GM23338 (cell line): Measurements from ENCODE around the gene MT1B. TPM values are rescaled to one million over a fixed set of nuclear protein-coding genes. Genes with fewer than 3 reads are reported as not detected.

Source experiments
- ATAC-seq: fragments of 200-7000 bp; cut with Tn5 transposase; 3 replicates; pipeline ENCODE4 v1.9.1; 2020
- DNase-seq: peaks from one replicate; pipeline ENCODE4 v3.0.0-alpha.2; 2015; ENCODE audit warnings: low spot score
- H2AFZ ChIP-seq: fragments of 200-600 bp; sonication (generic); 2 replicates; pipeline ENCODE4 v1.8.0; 2016; ENCODE audit warnings: antibody characterized with exemption, mild to moderate bottlenecking, moderate library complexity
- H3F3A ChIP-seq: fragments of 200-600 bp; sonication (generic); replicated peaks from 2 replicates; pipeline ENCODE4 v1.8.0; 2017; ENCODE audit warnings: antibody characterized with exemption, mixed run types, low read depth
- H3K27ac ChIP-seq: fragments of 200-600 bp; sonication (generic); 2 replicates; pipeline ENCODE4 v1.6.1; 2016; ENCODE audit warnings: low read depth
- H3K27me3 ChIP-seq: fragments of 200-600 bp; sonication (generic); 2 replicates; pipeline ENCODE4 v1.8.0; 2016; ENCODE audit warnings: mild to moderate bottlenecking, mixed run types, moderate library complexity; ENCODE audit not compliant: insufficient read depth
- H3K36me3 ChIP-seq: fragments of 200-600 bp; sonication (generic); 2 replicates; pipeline ENCODE4 v1.8.0; 2016; ENCODE audit warnings: mild to moderate bottlenecking; ENCODE audit not compliant: insufficient read depth
- H3K4me1 ChIP-seq: fragments of 200-600 bp; sonication (generic); 2 replicates; pipeline ENCODE4 v1.8.0; 2016; ENCODE audit warnings: mild to moderate bottlenecking, moderate library complexity; ENCODE audit not compliant: insufficient read depth
- H3K4me2 ChIP-seq: fragments of 200-600 bp; sonication (generic); 2 replicates; pipeline ENCODE4 v1.7.1; 2017; ENCODE audit warnings: mixed run types
- H3K4me3 ChIP-seq: fragments of 200-600 bp; sonication (generic); 2 replicates; pipeline ENCODE4 v1.6.1; 2016; ENCODE audit warnings: mixed run types
- H3K79me2 ChIP-seq: fragments of 200-600 bp; sonication (generic); replicated peaks from 2 replicates; pipeline ENCODE4 v1.8.0; 2017; ENCODE audit warnings: mild to moderate bottlenecking; ENCODE audit not compliant: insufficient read depth
- H3K9me2 ChIP-seq: fragments of 200-600 bp; sonication (generic); 2 replicates; pipeline ENCODE4 v1.8.0; 2017; ENCODE audit not compliant: insufficient read depth
- H4K20me1 ChIP-seq: fragments of 200-600 bp; sonication (generic); replicated peaks from 2 replicates; pipeline ENCODE4 v1.8.0; 2017; ENCODE audit warnings: mild to moderate bottlenecking; ENCODE audit not compliant: insufficient read depth
- H3K27ac Mint-ChIP-seq: 2 replicates; pipeline ENCODE4 v1.8.0; 2020; ENCODE audit warnings: inconsistent platforms, mild to moderate bottlenecking, moderate library complexity, mixed read lengths
- H3K27me3 Mint-ChIP-seq: 3 replicates; pipeline ENCODE4 v1.8.0; 2022; ENCODE audit warnings: low read depth, mild to moderate bottlenecking, moderate library complexity, mixed read lengths, inconsistent platforms; ENCODE audit not compliant: insufficient read depth, poor library complexity
- H3K36me3 Mint-ChIP-seq: 3 replicates; pipeline ENCODE4 v1.8.0; 2021; ENCODE audit warnings: low read depth, mild to moderate bottlenecking, inconsistent platforms, moderate library complexity, mixed read lengths
- H3K4me1 Mint-ChIP-seq: 3 replicates; pipeline ENCODE4 v1.8.0; 2020; ENCODE audit warnings: mild to moderate bottlenecking, inconsistent platforms, mixed read lengths
- H3K4me3 Mint-ChIP-seq: 3 replicates; pipeline ENCODE4 v1.8.0; 2021; ENCODE audit warnings: moderate library complexity, mild to moderate bottlenecking, inconsistent platforms, mixed read lengths
- H3K9me3 Mint-ChIP-seq: 3 replicates; pipeline ENCODE4 v1.8.0; 2020; ENCODE audit warnings: moderate library complexity, mild to moderate bottlenecking, inconsistent platforms, mixed read lengths
- EZH2 ChIP-seq: fragments of 200-600 bp; sonication (generic); IDR thresholded peaks from one replicate; pipeline ENCODE4 v1.8.0; 2017; ENCODE audit warnings: antibody characterized with exemption, mild to moderate bottlenecking, low read depth; ENCODE audit not compliant: unreplicated experiment
- EZH2phosphoT487 ChIP-seq: fragments of 200-600 bp; sonication (generic); IDR thresholded peaks from one replicate; pipeline ENCODE4 v1.8.1; 2018; ENCODE audit warnings: antibody characterized with exemption; ENCODE audit not compliant: unreplicated experiment
- ZNF331 ChIP-seq: fragments of 250-450 bp; sonication (Bioruptor Pico); IDR thresholded peaks from 2 replicates; pipeline ENCODE4 v1.5.0; 2020; ENCODE audit warnings: low read depth, mild to moderate bottlenecking, moderate library complexity
- polyA plus RNA-seq: library from polyadenylated mRNA; unstranded; fragments of >200 nt; fragmentation: Nextera tagmentation; extraction: Ambion mirVana; gene quantifications from 2 replicates; pipeline ENCODE4 v1.2.1, GENCODE V29; 2016
- total RNA-seq: library from RNA; depleted of rRNA; stranded (reverse); fragments of >200 nt; shearing (Covaris generic); gene quantifications from 2 replicates; pipeline ENCODE4 v1.2.3, GENCODE V29; 2014
- TF ChIP-seq, protein P1 (sequence below): IDR thresholded peaks from 2 replicates; pipeline ENCODE4 v1.6.1; 2016; ENCODE audit warnings: antibody characterized with exemption
- TF ChIP-seq, protein P2 (sequence below), 2 experiments: fragments of 200-600 bp in 1 of 2; sonication (generic) in 1 of 2; conservative IDR thresholded peaks; 2 replicates each; pipeline versions ENCODE4 v1.5.1 to v1.6.1; 2016 to 2017; ENCODE audit warnings: antibody characterized with exemption in 2 of 2, low read depth in 2 of 2, mild to moderate bottlenecking in 2 of 2, moderate library complexity in 1 of 2

MT1B gene
- total and polyA plus RNA-seq, 2 experiments from 2014 or later, result not detected

DNA sequence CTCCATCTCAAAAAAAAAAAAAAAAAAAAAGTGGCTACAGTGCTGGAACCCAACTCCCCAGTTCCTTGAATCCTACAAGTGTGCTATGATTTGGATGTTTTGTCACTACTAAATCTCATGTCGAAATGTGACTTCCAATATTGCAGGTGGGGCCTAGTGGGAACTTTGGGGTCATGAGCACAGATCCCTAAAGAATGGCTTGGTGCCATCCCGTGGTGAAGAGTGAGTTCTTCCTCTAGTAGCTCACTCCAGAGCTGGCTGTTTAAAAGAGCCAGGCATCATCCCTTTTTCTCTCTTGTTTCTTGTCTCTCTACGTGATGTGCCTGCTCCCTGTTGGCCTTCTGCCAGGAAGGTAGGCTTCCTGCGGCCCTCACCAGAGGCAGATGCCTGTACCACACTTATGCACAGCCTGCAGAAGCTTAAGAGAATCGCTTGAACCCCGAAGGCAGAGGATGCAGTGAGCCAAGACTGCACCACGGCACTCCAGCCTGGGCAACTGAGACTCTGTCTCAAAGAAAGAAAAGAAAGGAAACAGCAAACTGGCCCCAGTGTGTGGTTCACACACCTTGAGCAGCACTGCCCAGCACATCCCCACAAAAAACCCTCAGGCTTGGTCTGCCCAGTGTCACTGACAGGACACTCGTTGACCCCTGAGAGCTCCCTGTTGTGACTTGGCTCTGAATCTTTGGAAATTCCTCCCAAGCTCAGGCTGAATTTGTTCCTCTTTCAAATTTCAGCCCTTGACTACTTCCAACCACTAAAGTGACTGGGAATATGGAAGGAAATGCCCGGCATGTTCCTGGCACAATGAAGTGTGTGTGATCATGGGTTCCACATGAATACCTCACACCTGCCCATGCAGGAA lies 23.0 kb upstream of the MT1B start:
- no peak overlapping the region for H3K4me2 ChIP-seq
- TF ChIP-seq EZH2, result no peak
- TF ChIP-seq, protein P1, sequence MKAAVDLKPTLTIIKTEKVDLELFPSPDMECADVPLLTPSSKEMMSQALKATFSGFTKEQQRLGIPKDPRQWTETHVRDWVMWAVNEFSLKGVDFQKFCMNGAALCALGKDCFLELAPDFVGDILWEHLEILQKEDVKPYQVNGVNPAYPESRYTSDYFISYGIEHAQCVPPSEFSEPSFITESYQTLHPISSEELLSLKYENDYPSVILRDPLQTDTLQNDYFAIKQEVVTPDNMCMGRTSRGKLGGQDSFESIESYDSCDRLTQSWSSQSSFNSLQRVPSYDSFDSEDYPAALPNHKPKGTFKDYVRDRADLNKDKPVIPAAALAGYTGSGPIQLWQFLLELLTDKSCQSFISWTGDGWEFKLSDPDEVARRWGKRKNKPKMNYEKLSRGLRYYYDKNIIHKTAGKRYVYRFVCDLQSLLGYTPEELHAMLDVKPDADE, result no peak
- TF ChIP-seq, protein P2, sequence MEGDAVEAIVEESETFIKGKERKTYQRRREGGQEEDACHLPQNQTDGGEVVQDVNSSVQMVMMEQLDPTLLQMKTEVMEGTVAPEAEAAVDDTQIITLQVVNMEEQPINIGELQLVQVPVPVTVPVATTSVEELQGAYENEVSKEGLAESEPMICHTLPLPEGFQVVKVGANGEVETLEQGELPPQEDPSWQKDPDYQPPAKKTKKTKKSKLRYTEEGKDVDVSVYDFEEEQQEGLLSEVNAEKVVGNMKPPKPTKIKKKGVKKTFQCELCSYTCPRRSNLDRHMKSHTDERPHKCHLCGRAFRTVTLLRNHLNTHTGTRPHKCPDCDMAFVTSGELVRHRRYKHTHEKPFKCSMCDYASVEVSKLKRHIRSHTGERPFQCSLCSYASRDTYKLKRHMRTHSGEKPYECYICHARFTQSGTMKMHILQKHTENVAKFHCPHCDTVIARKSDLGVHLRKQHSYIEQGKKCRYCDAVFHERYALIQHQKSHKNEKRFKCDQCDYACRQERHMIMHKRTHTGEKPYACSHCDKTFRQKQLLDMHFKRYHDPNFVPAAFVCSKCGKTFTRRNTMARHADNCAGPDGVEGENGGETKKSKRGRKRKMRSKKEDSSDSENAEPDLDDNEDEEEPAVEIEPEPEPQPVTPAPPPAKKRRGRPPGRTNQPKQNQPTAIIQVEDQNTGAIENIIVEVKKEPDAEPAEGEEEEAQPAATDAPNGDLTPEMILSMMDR (conservative IDR thresholded peaks at IDR 0.05; ENCODE audit: low read depth in 2 of 2), result peak in 1 of 2 experiments; percentile 27; a peak in 1 of 4 replicates
- Mint-ChIP-seq H3K4me1 (peaks cover 23% of the 10 kb centered on the region), H3K36me3 (peaks cover 14% of the 10 kb centered on the region; the same call in 1 of the 3 replicates), H3K9me3 (no peaks in the 10 kb centered on the region), H3K27ac (no peak overlapping the region), H3K4me3 (no peak overlapping the region), H3K27me3 (peaks cover 96% of the 10 kb centered on the region)
- no peaks in the 10 kb centered on the region for H3K79me2 ChIP-seq
- ATAC-seq (no peak), DNase-seq (no peak)
- peaks cover 17% of the 10 kb centered on the region for H4K20me1 ChIP-seq
- peaks cover 23% of the 10 kb centered on the region; the same call in 1 of the 2 replicates for H3K4me1 ChIP-seq
- peaks cover 12% of the 10 kb centered on the region; the same call in 1 of the 2 replicates for H3F3A ChIP-seq
- peaks cover 100% of the 10 kb centered on the region for H3K27me3 ChIP-seq
- H3K4me3 ChIP-seq, result no peak overlapping the region
- H2AFZ ChIP-seq, result no peak overlapping the region
- H3K36me3 ChIP-seq, result no peaks in the 10 kb centered on the region
- no peaks in the 10 kb centered on the region for H3K9me2 ChIP-seq
- no peak overlapping the region for H3K27ac ChIP-seq

DNA sequence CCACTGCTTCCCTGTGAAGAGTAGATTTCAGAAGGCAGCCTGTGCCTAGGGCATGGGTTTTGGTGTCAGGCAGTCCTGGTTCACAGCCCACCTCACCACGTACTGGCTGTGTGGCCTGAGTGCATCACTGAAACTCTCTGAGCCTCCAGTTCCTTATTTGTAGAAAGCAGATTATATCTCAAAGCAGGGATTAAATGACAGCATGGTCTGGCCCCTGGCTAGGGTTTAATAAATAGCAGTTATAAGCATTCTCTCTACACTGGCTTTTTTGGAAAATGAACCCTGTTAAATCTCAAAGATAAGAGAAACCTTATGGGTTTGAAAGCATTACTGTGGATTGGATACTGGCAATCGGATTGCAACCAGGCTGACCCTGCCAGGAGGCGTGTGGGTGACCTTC lies 22.2 kb upstream of the MT1B start:
- TF ChIP-seq, protein P2 (conservative IDR thresholded peaks at IDR 0.05; ENCODE audit: low read depth in 2 of 2), result no peak
- TF ChIP-seq EZH2phosphoT487, result no peak
- TF ChIP-seq ZNF331 (CRISPR knock-in tag), result no peak
- H3K4me1 Mint-ChIP-seq, result peaks cover 23% of the 10 kb centered on the region
- Histone ChIP-seq H4K20me1 (peaks cover 19% of the 10 kb centered on the region), H3F3A (peaks cover 12% of the 10 kb centered on the region; the same call in 1 of the 2 replicates), H3K79me2 (no peaks in the 10 kb centered on the region), H2AFZ (no peak overlapping the region), H3K9me2 (no peaks in the 10 kb centered on the region), H3K36me3 (no peaks in the 10 kb centered on the region), H3K4me2 (no peak overlapping the region), H3K4me3 (no peak overlapping the region), H3K27ac (no peak overlapping the region), H3K27me3 (peaks cover 100% of the 10 kb centered on the region), H3K4me1 (peaks cover 24% of the 10 kb centered on the region; the same call in 1 of the 2 replicates)
- H3K36me3 Mint-ChIP-seq, result peaks cover 14% of the 10 kb centered on the region; the same call in 1 of the 3 replicates
- no peaks in the 10 kb centered on the region for H3K9me3 Mint-ChIP-seq
- H3K27ac Mint-ChIP-seq, result no peak overlapping the region
- ATAC-seq (no peak), DNase-seq (no peak)
- no peak overlapping the region for H3K4me3 Mint-ChIP-seq
- H3K27me3 Mint-ChIP-seq, result peaks cover 99% of the 10 kb centered on the region
